ENCODE results near the gene MRAP2.

Gene MRAP2

GRCh38 chr6:84002226-84002625 lies 31.3 kb upstream of the MRAP2 start:
- CTCF ChIA-PET = no interaction called here
- POLR2A ChIA-PET (ENCODE audit: low non-redundant PET) = no interaction called here
- no peak for DNase-seq (ENCODE audit: low spot score)
- H3K27ac ChIP-seq = no peak overlapping the region
- TF ChIP-seq CTCF (conservative IDR thresholded peaks at IDR 0.05; ENCODE audit: low read depth) = no peak

- DNase-seq (ENCODE audit: low spot score) = no peak
- CTCF ChIA-PET = no interaction called here
- no peak overlapping the region for H3K27ac ChIP-seq
- POLR2A ChIA-PET (ENCODE audit: low non-redundant PET) = no interaction called here
- no peak for TF ChIP-seq CTCF (conservative IDR thresholded peaks at IDR 0.05; ENCODE audit: low read depth)
Measured at GRCh38 chr6:84003131-84003530, 30.4 kb upstream of the MRAP2 start.

- CTCF ChIA-PET = no interaction called here
- no peak for DNase-seq (ENCODE audit: low spot score)
Measured at GRCh38 chr6:84003654-84004053, 29.9 kb upstream of the MRAP2 start.

GRCh38 chr6:84007871-84008270 lies 25.7 kb upstream of the MRAP2 start:
- TF ChIP-seq CTCF (conservative IDR thresholded peaks at IDR 0.05; ENCODE audit: low read depth) = no peak

More at GRCh38 chr6:84003654-84004053, 29.9 kb upstream of the MRAP2 start:
- POLR2A ChIA-PET (ENCODE audit: low non-redundant PET) = no interaction called here
- TF ChIP-seq CTCF (conservative IDR thresholded peaks at IDR 0.05; ENCODE audit: low read depth) = no peak
- no peak overlapping the region for H3K27ac ChIP-seq

GRCh38 chr6:84013354-84013753 lies 20.2 kb upstream of the MRAP2 start:
- CTCF ChIA-PET = no interaction called here
- H3K27ac ChIP-seq = no peak overlapping the region
- no peak for DNase-seq (ENCODE audit: low spot score)
- POLR2A ChIA-PET (ENCODE audit: low non-redundant PET) = no interaction called here
- no peak for TF ChIP-seq CTCF (conservative IDR thresholded peaks at IDR 0.05; ENCODE audit: low read depth)

More at GRCh38 chr6:84007871-84008270, 25.7 kb upstream of the MRAP2 start:
- CTCF ChIA-PET = no interaction called here
- no peak for DNase-seq (ENCODE audit: low spot score)
- H3K27ac ChIP-seq = no peak overlapping the region
- POLR2A ChIA-PET (ENCODE audit: low non-redundant PET) = no interaction called here

- DNase-seq (ENCODE audit: low spot score) = no peak
- H3K27ac ChIP-seq = no peak overlapping the region
- POLR2A ChIA-PET (ENCODE audit: low non-redundant PET) = no interaction called here
- no peak for TF ChIP-seq CTCF (conservative IDR thresholded peaks at IDR 0.05; ENCODE audit: low read depth)
- CTCF ChIA-PET = interaction anchor here (0.5 kb wide), 1 partner anchor 975 kb away, joined by 3 read pairs; no protein-coding TSS in a partner anchor
Measured at GRCh38 chr6:84013931-84014330, 19.6 kb upstream of the MRAP2 start.

- POLR2A ChIA-PET (ENCODE audit: low non-redundant PET) = no interaction called here
- H3K27ac ChIP-seq = no peak overlapping the region
- DNase-seq (ENCODE audit: low spot score) = no peak
- TF ChIP-seq CTCF (conservative IDR thresholded peaks at IDR 0.05; ENCODE audit: low read depth) = no peak
- CTCF ChIA-PET = no interaction called here
Measured at GRCh38 chr6:84016029-84016428, 17.5 kb upstream of the MRAP2 start.

All from RWPE1 (cell line).